HG03066 (cell line): Measurements from ENCODE around the gene VAV1.
"Not testable (repeated sequence)": the region's sequence is repeated elsewhere in the genome, so short reads cannot be mapped to it uniquely, and the experiment has no call there.

ENCODE experiments used
- ATAC-seq: cut with Tn5 transposase; IDR thresholded peaks from one replicate; pipeline ENCODE4 v1.9.1; 2021; ENCODE audit warnings: low read depth; ENCODE audit not compliant: unreplicated experiment

VAV1 gene

DNA sequence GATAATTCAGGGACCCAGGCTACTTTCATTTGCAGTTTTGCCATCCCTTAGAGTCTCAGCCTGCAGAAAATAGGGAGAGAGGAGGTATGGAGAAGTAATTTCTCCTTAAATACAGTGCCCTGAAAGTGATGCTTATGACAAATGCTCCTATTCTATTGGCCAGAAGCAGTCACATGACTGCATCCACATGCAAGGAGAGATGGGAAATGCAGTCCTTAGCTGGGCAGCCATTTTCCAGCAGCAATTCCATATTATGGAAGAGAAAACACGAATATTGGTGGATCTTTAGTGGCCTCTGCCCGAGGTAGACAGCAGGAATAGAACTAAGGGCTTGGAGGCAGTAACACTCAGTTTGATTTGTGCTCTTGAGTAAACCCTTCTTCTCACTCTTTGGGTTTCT is 39.4 kb downstream of the VAV1 start:
- ATAC-seq = no peak

DNA sequence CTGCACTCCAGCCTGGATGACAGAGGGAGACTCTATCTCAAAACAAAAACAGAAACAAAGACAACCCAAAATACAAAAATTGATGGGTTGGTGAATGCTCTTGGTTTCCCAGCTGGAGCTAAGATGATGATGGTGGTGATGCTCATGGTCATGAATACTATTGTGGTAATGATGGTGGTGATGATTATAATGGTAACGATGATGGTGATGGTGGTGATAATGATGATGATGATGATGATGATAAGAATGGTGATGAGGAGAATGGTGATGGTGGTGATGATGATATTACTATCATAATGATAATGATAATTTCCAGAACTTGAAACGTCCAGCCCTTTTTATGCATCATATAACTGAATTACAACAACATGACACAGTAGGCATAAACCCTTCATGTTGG is 40.1 kb downstream of the VAV1 start:
- ATAC-seq = no peak

DNA sequence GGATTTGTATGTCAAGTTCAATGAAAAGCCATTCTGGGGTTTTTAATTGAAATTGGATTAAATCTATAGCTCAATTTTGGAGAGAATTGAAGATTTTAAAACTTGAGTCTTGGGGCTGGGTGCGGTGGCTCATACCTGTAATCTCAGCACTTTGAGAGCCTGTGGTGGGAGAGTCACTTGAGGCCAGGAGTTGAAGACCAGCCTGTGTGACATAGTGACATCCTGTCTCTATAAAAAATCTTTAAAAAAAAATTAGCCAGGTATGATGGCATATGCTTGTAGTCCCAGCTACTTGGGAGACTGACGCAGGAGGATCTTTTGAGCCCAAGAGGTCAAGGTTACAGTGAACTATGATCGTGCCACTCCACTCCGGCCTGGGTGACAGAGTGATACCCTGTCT is 41.2 kb downstream of the VAV1 start:
- ATAC-seq = no peak

DNA sequence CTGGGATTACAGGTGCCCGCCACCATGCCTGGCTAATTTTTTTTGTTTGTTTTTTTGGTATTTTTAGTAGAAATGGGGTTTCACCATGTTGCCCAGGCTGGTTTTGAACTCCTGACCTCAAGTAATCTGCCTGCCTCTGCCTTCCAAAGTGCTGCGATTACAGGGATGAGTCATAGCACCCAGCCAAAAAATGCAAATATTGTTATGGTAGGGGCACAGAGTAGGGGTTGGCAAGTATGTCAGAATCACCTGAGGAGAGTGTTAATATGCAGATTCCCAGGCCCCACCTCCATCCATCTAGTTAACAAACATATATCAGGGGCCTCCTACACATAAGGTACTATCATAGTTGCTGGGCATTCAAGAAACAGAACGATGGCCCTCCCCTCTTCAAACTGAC is 44.7 kb downstream of the VAV1 start:
- ATAC-seq = no peak

DNA sequence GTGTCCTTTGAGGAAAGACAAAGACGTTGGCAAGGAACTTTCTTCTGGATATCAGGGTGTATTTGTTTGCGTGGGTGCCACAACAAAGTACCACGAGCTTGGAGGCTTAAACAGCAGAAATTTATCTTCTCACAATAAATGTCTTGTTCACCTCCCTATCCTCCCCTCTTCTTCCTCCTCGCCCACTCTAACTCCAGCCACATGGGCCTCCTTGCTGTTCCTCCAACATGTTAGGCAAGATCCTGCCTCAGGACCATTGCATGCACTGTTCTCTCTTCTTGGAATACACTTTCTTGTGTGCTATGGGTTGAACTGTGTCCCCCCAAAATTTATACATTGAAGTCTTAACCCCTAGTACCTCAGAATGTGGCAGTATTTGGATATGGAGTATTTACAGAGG is 45.7 kb downstream of the VAV1 start:
- no peak for ATAC-seq

DNA sequence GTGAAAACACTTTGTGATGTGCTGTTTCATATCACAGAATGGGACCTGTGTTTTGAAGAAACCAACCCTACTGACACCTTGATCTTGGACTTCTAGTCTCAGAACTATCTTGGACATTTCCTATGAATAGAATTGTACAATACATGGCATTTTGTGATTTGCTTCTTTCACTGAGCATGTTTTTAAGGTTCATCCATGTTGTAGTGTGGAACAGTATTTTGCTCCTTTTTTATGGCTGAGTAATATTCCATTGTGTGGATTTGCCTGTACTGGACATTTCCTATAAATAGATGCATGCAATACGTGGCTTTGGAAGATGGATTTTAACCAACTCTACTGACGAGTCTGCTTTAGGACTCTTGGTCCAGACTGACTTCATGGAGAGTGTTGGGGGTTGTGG is 46.8 kb downstream of the VAV1 start:
- ATAC-seq = no peak

DNA sequence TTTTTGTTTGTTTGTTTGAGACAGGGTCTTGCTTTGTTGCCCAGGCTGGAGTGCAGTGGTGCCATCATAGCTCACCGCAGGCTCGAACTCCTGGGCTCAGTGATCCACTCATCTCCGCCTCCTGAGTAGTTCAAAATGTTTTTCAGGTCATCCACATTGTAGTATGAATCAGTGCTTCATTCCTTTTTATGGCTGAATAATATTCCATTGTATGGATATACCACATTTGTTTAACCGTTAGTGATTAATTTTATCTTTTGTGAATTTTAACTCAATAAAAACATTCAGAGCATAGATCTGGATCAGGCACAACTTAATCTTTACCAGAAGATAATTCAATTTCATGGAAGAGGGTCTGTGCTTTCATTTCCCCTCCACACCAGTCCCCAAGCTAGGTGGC is 47.7 kb downstream of the VAV1 start:
- ATAC-seq = no peak

DNA sequence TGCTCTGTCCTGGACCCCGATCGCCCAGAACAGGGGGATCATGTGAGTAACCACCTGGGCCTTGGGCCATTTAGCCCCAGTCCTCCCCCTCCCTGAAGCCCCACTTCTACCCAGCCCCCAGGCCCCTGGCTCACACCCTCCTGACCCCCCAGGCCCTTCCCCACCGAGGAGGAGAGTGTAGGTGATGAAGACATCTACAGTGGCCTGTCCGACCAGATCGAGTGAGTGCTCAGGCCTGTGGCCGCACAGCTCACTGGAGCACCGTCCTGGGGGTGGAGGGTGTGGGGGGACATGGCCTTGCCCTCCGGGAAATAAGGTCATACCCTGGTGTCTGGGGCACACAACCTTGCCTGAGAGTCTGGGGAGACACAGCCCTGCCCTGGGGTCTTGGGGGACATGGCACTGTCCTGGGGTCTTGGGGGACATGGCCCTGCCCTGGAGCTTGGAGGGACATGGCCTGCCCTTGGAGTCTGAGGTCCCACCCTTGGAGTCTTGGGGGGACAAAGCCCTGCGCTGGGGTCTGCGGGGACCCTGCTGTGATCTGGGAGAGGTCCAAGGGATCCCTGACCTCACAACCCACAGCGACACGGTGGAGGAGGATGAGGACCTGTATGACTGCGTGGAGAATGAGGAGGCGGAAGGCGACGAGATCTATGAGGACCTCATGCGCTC is 49.3 kb downstream of the VAV1 start:
- ATAC-seq = no peak

DNA sequence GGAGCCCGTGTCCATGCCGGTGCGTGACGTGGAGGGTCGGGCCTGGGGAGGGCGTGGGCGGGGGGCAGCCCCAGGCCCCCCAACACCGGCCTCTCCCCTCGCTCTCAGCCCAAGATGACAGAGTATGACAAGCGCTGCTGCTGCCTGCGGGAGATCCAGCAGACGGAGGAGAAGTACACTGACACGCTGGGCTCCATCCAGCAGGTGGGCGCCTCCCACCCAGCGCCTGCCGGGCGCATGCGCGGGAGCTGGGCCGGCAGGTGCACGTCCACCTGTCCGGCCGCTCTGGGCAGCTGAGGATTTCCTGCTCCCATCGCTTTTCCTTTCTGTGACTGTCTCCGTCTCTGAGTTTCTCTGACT is 49.8 kb downstream of the VAV1 start:
- ATAC-seq = no peak

DNA sequence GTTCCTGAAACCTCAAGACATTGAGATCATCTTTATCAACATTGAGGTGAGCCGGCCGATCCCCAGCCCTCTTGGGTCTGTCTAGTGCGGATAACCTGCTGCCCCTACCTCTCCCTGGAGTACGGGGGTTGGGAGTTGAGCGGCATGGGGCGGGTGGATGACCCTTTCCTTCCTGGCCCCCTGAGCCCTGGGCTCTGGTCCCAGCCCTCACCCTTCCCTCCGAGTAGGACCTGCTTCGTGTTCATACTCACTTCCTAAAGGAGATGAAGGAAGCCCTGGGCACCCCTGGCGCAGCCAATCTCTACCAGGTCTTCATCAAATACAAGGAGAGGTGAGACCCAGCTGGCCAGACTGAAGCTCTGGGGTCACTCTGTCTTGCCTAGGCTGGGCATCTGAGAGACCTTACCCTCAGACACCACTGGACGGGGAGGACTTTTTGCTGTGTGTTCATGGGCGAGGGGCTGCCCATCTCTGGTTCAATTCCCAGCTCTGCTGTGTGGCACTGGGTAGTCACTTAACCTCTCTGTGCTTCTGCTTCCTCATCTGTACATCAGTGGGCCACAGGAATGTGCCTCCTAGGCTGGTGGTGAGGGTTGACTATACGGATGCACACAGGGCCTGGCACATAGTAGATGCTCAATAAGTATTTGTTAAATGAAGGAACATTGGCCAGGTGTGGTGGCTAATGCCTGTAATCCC is 52.7 kb downstream of the VAV1 start:
- ATAC-seq = no peak

DNA sequence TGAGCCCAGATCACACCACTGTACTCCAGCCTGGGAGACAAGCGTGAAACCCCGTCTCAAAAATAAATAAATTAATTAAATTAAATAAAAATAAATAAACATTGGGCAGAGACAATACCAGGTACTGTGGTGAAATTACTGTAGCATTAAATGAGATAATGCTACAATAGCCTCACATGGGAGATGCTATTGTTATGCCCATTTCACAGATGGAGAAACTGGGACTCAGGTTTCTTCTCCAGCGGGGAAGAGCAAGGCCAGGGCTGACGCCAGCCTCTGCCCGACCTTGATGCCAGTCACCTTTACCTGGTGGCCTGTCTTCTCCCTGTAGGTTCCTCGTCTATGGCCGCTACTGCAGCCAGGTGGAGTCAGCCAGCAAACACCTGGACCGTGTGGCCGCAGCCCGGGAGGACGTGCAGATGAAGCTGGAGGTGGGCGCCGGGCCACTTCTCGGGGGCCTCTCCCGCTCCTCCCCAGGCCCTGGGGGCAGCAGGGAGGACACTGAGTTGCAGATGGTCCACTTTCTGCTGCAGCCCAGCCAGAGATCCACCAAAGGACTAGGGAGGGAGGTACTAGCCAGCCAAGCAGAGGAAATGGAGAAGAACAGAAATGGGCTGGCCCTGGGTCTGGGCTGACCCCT is 53.9 kb downstream of the VAV1 start:
- ATAC-seq = no peak

DNA sequence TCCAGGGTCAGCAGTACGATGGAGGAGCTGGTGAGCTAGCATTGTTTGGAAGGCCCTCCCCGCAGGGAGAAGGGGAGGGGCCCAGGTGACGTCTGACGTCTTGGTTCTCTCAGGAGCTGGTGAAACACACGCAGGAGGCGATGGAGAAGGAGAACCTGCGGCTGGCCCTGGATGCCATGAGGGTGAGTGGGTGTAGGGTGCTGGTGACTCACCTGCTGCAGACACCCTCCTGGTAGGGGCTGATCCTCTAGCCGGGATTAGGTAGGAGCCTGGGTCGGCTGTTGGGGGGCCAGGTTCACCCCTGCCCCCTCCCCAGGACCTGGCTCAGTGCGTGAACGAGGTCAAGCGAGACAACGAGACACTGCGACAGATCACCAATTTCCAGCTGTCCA is 55.8 kb downstream of the VAV1 start:
- no peak for ATAC-seq

DNA sequence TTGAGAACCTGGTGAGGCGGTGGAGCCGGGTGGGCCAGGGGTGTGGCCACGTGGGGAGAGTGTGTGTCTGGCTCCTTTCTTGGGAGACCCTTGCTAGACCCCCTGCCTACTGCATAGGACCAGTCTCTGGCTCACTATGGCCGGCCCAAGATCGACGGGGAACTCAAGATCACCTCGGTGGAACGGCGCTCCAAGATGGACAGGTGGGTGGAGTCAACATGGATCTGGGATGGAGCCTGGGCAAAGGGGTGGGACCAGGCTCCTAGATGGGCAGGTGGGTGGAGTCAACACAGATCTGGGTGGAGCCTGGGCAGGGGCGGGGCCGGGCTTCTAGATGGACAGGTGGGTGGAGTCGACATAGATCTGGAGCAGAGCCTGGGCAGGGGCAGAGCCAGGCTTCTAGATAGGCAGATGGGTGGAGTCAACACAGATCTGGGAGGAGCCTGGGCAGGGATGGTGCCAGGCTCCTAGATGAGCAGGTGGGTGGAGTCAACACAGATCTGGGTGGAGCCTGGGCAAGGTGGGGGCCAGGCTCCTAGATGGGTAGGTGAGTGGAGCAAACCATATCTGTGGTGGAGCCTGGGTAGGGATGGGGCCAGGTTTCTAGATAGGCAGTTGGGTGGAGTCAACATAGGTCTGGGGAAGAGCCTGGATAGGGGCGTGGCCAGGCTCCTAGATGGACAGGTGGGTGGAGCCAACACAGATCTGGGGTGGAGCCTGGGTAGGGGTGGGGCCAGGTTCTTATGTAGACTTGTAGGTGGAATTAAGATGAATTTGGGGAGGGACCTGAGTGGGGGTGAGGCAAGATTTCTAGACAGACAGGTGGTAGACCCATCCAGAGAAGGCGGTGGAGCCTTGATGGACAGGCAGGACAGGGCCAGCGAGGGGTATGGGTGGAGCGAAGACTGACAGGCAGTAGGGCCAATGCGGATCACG is 56.5 kb downstream of the VAV1 start:
- no peak for ATAC-seq

DNA sequence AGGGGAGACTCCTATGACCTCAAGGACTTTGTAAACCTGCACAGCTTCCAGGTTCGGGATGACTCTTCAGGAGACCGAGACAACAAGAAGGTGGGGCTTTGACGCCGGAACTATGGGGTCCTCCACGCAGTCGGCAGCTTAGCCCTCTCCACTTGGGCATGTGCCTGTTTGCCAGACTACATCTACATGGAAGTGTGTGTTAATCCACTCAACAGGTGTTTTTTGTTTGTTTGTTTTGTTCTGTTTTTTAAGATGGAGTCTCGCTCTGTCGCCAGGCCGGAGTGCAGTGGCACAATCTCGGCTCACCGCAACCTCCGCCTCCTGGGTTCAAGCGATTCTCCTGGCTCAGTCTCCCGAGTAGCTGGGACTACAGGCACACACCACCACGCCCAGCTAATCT is 57.3 kb downstream of the VAV1 start:
- ATAC-seq = not testable (repeated sequence)

DNA sequence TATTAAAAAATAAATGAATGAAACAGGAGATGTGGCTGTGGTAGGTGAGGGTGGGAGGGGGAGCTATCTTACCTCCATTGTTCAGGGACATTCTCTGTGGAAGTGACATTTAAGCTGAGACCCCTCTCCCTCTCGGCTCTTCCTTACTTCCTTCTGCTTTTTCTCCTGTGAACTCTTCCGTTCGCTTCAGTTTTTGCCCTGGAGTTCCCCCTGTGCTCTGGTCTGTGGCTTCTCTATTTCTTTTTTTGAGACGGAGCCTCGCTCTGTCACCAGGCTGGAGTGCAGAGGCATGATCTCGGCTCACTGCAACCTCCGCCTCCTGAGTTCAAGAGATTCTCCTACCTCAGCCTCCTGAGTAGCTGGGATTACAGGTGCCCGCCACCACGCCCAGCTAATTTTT is 58.6 kb downstream of the VAV1 start:
- not testable (repeated sequence) for ATAC-seq

DNA sequence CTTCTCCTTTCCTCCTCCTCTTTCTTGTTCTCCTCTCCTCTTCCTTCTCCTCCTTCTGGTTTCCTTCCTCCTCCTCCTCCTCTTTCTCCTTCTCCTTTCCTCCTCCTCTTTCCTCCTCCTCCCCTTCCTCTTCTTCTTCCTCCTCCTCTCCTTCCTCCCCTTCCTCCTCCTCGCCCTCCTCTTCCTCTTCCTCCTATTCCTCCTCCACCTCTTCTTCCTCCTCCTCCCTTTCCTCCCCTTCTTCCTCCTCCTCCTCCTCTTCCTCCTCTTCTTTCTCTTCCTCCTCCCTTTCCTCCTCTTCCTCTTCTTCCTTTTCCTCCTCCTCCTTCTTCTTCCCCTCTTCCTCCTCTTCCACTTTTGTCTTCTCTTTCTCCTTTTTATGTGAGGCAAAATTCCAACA is 59.9 kb downstream of the VAV1 start:
- ATAC-seq = no peak

DNA sequence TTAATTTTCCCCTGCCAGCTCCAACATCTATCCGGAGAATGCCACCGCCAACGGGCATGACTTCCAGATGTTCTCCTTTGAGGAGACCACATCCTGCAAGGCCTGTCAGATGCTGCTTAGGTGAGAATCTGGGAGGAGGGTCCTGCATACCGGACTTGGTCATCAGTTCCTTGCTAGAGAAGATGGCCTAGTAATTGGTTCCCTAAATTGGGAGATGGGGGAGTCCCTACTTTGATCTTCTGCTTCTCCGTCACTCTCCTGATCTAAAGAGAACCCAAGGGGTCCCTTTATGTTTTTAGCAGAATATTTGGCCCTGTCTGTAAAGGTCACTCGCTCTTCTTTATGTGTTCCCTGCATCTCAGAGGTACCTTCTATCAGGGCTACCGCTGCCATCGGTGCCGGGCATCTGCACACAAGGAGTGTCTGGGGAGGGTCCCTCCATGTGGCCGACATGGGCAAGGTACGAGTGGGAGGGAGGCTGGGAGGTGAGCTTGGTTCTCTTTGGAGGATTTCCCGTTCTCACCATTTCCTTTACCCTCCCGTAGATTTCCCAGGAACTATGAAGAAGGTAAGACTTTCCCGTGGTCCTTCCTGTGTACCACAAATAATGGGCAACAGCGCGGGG is 60.8 kb downstream of the VAV1 start:
- no peak for ATAC-seq

DNA sequence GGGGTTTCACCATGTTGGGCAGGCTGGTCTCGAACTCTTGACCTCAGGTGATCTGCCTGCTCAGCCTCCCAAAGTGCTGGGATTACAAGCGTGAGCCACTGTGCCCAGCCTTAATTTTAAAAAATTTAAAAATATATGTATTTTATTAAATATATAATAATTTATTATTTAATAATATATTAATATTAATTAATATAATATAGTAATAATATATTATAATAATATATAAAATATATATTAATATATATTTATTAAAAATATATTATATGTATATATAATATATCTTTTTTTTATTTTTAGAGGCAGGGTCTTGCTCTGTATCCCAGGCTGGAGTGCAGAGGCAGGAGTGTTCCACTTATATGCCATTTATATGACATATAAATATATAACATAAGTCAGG is 61.9 kb downstream of the VAV1 start:
- no peak for ATAC-seq

DNA sequence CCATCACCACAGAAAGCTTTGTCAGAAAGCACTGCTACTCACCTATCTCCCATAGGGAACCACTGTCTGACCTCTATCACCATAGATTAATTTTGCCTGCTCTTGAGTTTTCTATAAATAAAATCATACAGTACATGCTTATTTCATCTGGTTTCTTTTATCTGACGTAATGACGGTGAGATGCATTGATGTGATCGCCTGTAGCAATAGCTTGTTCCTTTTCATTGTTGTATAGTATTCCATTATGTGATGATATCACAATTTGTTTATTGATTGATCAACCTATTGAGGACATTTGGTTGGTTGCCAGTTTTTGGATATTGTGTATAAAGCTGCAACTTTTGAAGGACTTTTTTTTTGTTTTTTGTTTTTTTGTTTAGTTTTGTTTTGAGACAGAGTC is 63.0 kb downstream of the VAV1 start:
- ATAC-seq = no peak

DNA sequence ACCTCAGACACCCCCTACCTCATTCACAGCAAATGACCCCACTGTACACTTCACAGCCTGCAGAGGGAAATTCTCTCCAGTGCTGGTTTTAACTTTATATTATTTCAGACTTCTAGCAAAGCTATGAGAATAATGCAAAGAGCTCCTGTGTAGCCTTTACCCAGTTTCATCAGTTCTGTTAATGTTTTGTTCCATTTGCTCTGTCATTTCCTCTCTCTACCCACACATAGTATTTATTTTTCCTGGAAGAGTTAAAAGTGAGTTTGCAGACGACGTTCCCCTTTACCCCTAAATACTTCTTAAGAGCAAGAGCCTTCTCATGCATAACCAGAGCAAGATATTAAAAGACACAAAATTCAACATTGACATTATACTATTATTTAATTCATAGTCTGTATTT is 65.0 kb downstream of the VAV1 start:
- no peak for ATAC-seq
